ENCODE measurements around the gene TPRA1.

The TPRA1 gene

GRCh38 chr3:127588806-127589577 is 1.5 kb downstream of the TPRA1 start:
- DNase-seq: peak; percentile 67

GRCh38 chr3:127587876-127588275 is 2.7 kb downstream of the TPRA1 start:
- DNase-seq: no peak

GRCh38 chr3:127585813-127586413 is 4.6 kb downstream of the TPRA1 start:
- DNase-seq: peak; percentile 76

DNA sequence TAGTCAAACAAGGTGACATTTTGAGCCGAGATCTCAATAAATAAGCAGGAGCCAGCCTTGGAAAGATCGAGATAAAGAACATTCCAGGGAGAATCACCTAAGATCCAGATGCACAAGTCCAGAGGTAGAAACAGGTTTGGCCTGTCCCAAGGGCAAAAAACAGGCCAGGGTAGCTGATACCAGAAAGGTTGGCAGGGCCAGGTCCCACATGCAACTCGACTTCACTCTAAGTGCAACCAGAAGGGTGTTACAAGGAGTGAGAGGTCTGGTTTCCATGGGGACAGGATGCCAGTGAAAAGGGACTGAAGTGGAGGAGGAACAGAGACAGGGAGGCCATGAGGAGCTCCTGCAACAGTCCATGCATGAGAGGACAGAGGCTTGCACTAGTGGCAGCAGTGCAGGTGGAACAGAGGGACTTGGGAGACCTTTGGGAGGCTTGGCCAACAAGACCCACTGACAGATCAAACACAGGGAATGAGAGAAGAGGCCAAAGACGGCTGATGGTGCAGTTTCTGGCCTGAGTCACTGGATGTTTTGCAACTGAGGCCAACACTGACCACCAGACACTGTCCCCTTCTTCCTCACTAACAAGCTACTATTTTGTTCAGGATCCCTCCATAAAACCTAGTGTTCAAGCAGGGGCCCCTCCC is 5.2 kb downstream of the TPRA1 start:
- DNase-seq: peak; percentile 34

- no peak for DNase-seq
Observed at GRCh38 chr3:127584734-127585133, 5.8 kb downstream of the TPRA1 start.

GRCh38 chr3:127580327-127581060 is 10.0 kb downstream of the TPRA1 start:
- DNase-seq: no peak

DNA sequence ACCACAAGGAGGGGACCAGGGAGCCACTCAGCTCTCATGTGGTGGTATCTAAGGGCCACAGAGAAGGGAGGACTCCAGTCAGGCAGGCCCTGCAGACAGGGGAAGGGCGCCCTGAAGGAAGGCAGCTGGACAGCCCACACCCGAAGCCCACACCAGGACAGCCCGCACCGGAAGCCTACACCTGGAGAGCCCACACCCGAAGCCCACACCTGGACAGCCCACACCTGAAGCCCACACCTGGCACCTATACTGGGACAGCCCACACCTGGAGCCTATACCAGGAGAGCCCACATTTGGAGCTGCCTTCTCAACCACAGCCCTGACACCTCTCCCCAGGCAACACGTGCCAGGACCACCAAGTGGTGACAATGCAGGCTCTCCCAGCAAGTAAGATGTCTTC is 11.7 kb downstream of the TPRA1 start:
- no peak for DNase-seq

- no peak for DNase-seq
Observed at GRCh38 chr3:127578168-127578567, 12.4 kb downstream of the TPRA1 start.

DNA sequence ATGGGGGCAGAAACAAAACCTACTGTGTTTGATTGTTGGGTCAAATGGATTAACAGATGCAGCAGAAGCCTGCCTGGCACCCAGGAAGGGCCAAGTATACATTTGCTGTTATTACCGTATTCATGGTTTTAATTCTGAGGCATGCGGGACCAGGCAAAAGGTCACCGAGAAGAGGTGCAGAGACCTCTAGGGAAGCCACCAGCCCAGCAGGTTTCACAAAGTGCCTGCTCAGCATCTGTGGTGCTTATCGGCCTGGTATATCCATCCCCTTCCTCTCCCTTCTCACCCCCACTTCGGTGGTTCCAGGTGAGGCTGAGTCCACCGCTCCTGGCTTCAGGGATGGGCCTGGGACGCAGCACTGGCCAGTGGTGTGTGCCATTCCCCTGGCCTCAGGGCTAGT is 13.1 kb downstream of the TPRA1 start:
- no peak for DNase-seq

GRCh38 chr3:127574880-127575878 is 15.4 kb downstream of the TPRA1 start:
- peak; percentile 95 for DNase-seq

GRCh38 chr3:127573912-127574311 is 16.6 kb downstream of the TPRA1 start:
- no peak for DNase-seq

DNA sequence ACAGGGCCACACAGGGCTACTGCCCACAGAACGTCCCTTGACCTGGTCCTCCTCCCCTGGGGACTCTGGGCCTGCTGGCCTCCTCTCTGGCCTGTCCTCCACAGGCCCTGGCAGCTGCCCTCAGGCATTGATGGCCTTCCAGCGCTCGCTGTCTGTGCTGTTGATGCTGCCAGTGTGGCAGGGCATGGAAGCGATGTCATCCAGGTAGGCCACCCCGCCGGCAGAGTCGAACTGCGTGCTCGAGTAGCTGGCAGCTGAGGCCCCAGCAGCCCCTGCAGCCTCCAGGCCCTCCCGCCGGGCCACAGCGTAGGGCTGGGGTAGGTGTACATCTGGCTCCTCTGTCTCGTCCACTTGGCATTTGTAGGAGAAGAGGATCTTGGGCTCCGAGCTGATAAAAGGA is 17.1 kb downstream of the TPRA1 start:
- DNase-seq: no peak

DNA sequence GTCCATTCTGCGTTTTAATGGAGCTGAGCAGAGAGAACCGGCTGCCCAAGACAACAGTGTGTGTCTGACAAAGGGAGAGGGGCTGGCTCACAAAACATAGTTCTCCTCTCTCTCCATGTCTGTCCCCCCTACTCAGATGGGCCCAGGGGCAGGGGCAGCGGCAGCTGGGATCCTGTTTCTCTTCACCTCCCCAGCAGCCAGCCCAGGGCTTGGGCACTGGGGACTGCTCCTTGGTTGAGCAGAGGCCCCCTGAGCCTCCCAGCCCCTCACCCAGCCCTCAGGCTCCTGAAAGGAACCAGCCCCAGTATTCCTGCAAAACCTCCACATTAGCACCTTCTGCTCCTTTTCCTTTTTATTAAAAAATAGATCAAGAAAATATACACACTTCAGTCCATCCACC is 17.8 kb downstream of the TPRA1 start:
- no peak for DNase-seq

GRCh38 chr3:127572186-127572585 is 18.3 kb downstream of the TPRA1 start:
- DNase-seq: no peak

DNA sequence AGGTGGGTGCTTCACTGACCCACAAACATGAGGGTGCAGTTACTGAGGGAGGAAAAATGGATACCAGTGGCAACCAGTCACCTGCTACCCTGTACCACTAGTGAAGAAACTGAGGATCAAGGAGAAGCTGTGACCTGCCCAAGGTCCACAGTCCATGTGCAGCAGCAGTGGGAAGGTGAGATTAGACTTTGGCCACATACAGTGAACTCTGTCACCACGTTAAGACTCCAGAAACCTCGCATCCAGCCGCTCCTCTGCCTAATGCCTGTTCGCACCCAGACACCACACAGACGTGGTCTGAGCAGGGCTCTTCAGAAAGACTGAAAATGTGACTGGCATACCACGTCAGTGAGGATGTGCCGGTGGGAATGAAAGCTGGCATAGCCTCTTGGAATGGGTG is 20.0 kb downstream of the TPRA1 start:
- no peak for DNase-seq

DNA sequence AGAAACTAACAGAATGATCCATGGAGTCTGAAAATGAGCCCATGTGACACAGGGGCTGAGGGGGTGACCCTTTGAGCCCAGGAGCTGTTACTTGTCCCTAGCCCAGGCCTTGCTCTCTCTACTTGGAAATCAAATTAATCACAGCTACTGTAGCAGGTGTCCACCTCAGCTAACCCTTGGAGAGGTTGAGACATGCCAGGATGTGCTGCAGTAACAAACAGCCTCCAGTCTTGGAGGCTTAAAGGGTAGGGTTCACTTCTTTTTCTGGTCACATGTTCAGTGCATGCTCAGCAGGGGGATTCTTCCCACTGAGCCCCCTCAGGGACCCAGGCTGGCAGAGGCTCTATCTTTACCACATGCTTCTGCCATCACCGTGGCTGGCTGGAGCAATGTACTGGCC is 21.4 kb downstream of the TPRA1 start:
- no peak for DNase-seq

GRCh38 chr3:127568586-127568985 is 21.9 kb downstream of the TPRA1 start:
- no peak for DNase-seq

- no peak for DNase-seq
Observed at GRCh38 chr3:127566833-127567232, 23.7 kb downstream of the TPRA1 start.

DNA sequence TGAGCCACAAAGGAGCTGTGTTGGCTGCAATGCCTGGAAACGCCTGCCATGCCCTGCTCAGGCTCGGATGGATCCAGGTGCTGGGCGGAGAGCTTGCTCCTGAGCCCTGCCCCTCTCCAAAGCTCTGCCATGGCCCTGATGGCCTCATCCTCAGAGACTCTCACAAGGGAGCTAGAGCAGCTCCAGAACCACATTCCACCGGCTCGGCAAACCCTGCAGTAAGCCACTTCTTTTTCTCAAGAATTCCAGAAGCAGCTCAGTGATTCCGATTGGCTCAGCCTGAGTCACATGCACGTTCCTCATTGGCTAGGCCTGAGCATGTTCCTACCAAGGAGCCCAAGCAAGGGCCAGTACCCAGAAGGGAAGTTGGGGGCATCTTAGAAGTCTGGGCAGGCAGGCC is 24.8 kb downstream of the TPRA1 start:
- no peak for DNase-seq

- DNase-seq: peak; percentile 36
Observed at GRCh38 chr3:127560051-127560787, 30.3 kb downstream of the TPRA1 start.

DNA sequence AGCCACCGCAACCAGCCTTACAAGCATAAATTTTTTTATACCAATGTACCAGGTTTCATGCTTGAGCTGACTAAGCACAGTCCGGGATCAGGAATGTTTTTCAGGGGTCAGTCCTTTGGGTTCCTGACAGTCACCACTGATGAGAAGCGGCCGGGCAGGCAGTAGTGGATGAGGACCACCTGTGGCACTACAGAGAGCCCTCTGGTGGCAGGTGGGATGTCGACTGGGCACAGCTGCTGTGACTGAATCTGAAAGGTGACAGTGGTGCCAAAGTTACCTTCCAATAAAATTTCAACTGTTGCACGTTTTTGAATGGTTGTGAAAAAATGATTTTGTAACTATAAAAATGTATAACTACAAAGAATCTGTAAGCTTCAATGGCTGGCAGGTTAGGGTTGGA is 34.0 kb downstream of the TPRA1 start:
- no peak for DNase-seq

DNA sequence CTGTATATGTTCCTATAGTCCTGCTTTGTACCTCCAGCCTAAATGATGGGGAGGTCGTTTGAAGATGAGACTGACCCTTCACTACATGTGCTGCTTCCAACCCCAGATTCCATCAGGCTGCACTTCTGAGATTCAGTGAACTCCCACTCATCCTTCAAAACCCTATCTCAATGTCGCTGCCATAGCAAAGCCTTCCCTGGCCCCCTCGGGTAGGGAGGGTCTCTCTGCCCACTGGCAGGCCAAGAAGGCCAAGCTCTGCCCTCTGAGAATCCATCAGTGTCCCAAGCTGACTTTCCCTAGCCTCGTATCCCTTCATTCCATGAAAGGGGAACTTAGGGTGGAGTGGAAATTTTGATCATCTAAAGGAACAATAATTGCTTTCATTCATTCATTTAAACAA is 35.4 kb downstream of the TPRA1 start:
- no peak for DNase-seq
